Keratinocyte (primary cell): Measurements from ENCODE around the gene IFIT2.

Experiments
- CTCF ChIP-seq, 3 experiments: IDR thresholded peaks in 1 of 3; conservative IDR thresholded peaks in 1 of 3; optimal IDR thresholded peaks in 1 of 3; 2 replicates in 2 of 3; 3 replicates in 1 of 3; pipeline versions ENCODE3 to v1.5.1; 2011; ENCODE audit warnings: low read length in 3 of 3, mild to moderate bottlenecking in 3 of 3, moderate library complexity in 2 of 3, control low read depth in 1 of 3, inconsistent platforms in 1 of 3; ENCODE audit not compliant: insufficient read depth in 2 of 3; ENCODE audit errors: extremely low read depth in 1 of 3
- EZH2 ChIP-seq: IDR thresholded peaks from one replicate; pipeline ENCODE4 v1.6.1; 2012; ENCODE audit warnings: inconsistent platforms, mild to moderate bottlenecking, low read length, moderate library complexity

GRCh38 chr10:89342206-89342958, 40.5 kb downstream of the IFIT2 start:
- TF ChIP-seq CTCF (optimal IDR thresholded peaks at IDR 0.05 in 1 of 3, IDR thresholded peaks at IDR 0.05 in 1 of 3, conservative IDR thresholded peaks at IDR 0.05 in 1 of 3; ENCODE audit: extremely low read depth in 1 of 3, insufficient read depth in 2 of 3, low read length in 3 of 3) (no peak), EZH2 (no peak)
